HG03064 (cell line): ENCODE data around the gene CBL.
"Not testable (repeated sequence)": the region's sequence is repeated elsewhere in the genome, so short reads cannot be mapped to it uniquely, and the experiment has no call there.

Experiments
- ATAC-seq: cut with Tn5 transposase; IDR thresholded peaks from one replicate; pipeline ENCODE4 v1.9.1; 2021; ENCODE audit warnings: low read depth; ENCODE audit not compliant: unreplicated experiment

Gene CBL

GRCh38 chr11:119206511-119207414 is 624 bp downstream of the CBL start:
- peak; percentile 23 for ATAC-seq

DNA sequence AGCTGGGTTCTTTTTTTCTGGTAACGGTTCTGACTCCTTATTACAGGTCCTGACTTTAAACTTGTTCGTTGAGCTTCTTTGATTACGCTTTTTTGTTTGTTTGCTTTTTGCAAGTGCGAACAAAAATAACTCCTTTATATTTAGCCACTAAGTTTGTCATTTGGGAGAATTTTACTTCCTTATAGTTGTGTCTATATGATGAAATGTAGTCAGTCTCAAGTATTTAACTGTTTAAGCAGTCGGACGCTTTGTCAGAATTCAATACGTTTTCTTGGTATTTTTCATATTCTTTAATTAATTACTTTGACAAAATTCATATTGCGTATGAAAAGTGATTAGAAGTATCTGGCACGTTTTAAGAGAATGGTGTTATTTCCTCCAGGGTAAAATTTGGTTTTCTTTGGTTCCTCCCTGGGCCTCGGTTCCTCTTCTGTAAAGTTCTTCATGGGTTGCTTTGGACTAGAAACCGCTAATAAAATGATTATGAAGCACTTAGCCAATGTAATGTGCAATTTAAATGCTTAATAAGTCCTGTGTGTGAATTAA is 1.3 kb downstream of the CBL start:
- ATAC-seq = no peak

GRCh38 chr11:119209186-119209585 is 3.0 kb downstream of the CBL start:
- no peak for ATAC-seq

- ATAC-seq = no peak
Observed at GRCh38 chr11:119210050-119210449, 3.9 kb downstream of the CBL start.

DNA sequence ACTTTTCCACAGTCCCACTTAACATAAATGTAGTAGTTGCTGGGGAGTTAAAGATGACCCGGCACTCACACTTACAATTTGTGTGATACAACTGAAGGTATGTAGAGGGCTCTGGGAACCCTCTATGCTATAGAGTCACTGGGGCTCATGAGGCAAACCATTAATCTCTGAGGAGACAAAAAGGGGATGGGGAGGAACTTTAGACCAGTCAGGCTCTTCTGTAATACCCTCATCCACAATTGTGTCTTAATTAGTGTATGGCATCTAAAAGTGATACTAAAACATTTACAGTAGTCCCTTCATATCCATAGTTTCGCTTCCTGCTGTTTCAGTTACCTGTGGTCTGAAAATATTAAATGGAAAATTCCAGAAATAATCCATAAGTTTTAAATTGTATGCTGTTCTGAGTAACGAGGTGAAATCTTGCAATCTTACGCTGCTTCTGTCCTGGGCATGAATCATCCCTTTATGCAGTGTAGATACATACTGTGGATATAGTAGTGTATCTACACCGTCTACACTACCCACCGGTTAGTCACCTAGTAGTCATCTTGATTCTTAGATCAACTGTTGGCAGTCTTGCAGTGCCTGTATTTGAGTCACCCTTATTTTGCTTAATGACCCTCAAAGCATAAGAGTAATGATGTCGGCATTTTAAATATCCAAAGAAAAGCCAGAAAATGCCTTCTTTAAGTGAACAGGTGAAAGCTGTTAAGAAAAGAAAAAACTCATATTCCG is 12.2 kb downstream of the CBL start:
- ATAC-seq = no peak

DNA sequence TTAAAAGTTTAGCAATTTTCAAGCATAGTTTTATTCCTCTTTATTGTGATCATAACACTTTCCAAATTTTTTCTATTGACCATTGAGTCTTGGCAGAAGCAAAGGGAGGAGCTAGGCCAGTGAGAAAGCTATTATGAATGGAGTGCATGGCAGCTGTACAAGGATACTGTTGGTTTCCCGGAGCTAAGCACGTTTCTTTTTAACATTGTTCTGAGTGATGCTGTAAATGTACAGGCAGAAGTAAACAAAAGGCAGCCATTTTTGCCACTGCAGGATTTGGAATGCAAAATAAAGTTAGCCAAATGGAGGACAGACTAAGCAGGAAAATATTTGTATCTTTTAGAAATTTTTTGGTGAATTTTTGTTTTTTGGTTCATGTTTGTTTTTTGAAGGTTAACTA is 16.2 kb downstream of the CBL start:
- no peak for ATAC-seq

GRCh38 chr11:119222891-119223290 is 16.8 kb downstream of the CBL start:
- ATAC-seq = no peak

GRCh38 chr11:119223856-119224255 is 17.7 kb downstream of the CBL start:
- ATAC-seq = no peak

DNA sequence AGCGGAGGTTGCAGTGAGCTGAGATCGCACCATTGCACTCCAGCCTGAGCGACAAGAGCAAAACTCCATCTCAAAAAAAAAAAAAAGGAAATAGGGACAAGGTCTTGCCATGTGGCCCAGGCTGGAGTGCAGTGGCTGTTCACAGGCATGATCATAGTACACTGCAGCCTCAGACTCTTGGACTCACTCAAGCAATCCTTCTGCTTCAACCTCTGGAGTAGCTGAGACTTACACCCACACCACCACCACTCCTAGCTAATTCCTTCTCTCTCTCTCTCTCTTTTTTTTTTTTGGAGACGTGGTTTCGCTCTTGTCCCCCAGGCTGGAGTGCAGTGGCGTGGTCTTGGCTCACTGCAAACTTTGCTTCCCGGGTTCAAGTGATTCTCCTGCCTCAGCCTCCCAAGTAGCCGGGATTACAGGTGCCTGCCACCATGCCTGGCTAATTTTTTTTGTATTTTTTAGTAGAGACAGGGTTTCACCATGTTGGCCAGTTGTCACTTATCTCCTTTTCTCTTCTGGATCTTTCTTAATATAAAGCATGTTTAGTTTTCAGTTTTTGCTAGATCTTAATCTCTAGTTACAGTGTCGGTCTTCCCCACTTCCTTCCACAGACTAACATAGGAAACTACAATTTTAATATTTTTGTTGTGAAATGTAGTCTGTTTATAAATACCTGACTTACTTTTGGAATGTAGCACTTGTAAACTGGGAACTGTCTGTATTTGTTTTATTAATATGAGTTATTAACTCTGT is 22.6 kb downstream of the CBL start:
- ATAC-seq = not testable (repeated sequence)

- ATAC-seq = no peak
Observed at GRCh38 chr11:119229288-119229672, 23.1 kb downstream of the CBL start.

GRCh38 chr11:119229741-119230140 is 23.6 kb downstream of the CBL start:
- no peak for ATAC-seq

- ATAC-seq = no peak
Observed at GRCh38 chr11:119236490-119236889, 30.4 kb downstream of the CBL start.

GRCh38 chr11:119236891-119237290 is 30.8 kb downstream of the CBL start:
- no peak for ATAC-seq

DNA sequence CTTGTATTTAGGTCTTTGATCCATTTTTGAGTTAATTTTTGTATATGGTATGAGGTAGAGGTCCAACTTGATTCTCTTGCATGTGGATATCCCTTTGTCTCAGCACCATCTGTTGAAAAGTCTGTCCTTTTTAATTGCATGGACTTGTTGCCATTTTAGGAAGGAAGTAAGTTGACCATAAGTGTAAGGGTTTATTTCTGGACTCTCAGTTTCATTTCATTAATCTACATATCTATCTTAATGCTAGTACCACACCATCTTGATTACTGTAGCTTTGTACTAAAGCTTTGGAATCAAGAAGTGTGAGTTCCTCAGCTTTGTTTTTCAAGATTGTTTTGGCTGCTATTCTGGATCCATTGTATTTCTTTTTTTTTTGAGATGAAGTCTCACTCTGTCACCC is 31.4 kb downstream of the CBL start:
- ATAC-seq = no peak

DNA sequence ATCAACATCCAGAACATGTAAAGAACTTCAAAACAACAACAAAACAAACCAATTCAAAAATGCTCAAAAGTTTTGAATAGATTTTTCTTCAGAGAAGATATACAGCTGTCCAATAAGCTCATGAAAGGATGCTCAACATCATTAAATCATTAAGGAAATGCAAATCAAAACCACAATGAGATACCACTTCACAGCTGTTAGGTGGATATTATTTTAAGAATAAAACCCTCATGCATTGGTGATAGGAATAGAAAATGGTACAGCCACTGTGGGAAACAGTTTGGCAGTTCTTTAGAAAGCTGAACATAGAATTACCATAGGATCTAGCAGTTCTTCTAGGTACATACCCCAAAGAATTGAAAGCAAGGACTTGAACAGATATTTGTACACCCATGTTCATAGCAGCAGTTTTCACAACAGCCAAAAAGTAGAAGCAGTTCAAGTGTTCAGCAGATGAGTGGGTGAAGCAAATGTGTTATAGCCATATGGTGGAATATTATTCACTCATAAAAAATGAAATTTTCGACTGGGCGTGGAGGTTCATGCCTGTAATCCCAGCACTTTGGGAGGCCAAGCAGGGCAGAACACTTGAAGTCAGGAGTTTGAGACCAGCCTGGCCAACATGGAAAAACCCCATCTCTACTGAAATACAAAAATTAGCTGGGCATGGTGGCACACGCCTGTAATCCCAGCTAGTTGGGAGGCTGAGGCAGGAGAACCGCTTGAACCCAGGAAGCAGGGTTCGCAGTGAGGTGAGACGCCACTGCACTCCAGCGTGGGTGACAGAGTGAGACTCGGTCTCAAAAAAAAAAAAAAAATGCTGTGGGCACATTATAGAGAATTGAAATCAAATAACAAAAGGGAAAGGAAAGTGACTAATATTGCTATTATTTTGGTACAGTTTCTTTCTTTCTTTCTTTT is 42.9 kb downstream of the CBL start:
- no peak for ATAC-seq

GRCh38 chr11:119249671-119250010 is 43.5 kb downstream of the CBL start:
- no peak for ATAC-seq

DNA sequence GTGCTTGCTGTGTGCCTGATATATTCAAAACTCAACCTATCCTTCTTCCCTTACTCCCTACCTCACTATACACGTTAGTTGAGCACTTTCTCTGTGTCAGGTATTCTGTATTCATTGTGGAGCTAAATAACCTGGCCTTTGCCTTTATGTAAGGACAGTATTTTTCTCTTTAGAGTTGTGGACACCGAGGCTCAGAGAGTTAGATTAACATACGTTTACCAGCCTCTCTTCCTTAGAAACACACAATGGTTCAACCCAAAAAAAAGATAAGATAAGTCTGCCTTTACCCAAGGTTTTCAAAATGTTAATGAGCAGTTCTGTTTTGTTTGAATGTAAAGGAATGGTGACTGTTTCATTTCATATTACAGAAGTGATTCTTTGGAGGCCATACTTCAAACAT is 45.0 kb downstream of the CBL start:
- no peak for ATAC-seq

- ATAC-seq = no peak
Observed at GRCh38 chr11:119254239-119254638, 48.1 kb downstream of the CBL start.

DNA sequence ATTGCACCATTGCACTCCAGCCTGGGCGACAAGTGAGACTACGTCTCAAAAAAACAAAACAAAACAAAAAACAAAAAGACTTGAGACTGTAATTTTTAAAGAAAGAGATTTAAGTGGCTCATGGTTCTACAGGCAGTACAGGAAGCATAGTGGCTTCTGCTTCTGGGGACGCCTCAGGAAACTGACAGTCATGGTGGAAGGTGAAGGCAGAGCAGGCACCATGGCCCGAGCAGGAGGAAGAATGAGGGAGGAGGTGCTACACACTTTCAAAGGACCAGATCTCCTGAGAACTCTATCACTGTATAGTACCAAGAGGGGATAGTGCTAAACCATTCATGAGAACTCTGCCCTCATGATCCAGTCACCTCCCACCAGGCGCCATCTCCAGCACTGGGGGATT is 52.0 kb downstream of the CBL start:
- no peak for ATAC-seq

DNA sequence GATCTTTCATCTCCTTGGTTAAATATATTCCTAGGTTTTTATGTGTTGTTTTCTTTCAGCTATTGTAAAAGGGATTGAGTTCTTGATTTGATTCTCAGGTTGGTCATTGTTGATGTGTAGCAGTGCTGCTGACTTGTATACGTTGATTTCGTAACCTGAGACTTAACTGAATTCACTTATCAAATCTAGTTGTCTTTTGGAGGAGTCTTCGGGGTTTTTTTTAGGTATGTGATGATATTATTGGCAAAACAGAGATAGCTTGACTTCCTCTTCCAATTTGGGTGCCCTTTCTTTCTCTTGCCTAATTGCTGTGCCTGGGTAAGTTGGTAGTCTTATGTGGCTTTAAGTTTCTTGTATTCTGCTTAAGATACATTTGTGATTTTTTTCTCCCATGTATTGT is 52.8 kb downstream of the CBL start:
- no peak for ATAC-seq
